Heart right ventricle (tissue), 16 donors: ENCODE results near the gene SMARCA2. TPM values are rescaled to one million over a fixed set of nuclear protein-coding genes. Genes with fewer than 3 reads are reported as not detected.

Source experiments
- ATAC-seq, 8 donors: fragments of 200-7000 bp; cut with Tn5 transposase; one replicate each; pipeline ENCODE4 v1.9.1; 2020; ENCODE audit warnings: mild to moderate bottlenecking in 8 of 8, moderate library complexity in 8 of 8, moderate number of reproducible peaks in 1 of 8
- DNase-seq, 2 donors: peaks; one replicate each; pipeline ENCODE4 v3.0.0-alpha.2; 2020
- H3K27ac ChIP-seq, 10 donors: fragments of 200-600 bp; sonication (generic) in 2 of 10; one replicate each; pipeline versions ENCODE4 v1.5.0 to v1.8.0; 2020 to 2022; ENCODE audit warnings: mild to moderate bottlenecking in 3 of 10
- H3K27me3 ChIP-seq, 7 donors: fragments of 200-600 bp; one replicate each; pipeline ENCODE4 v1.8.0; 2021 to 2022; ENCODE audit warnings: mild to moderate bottlenecking in 2 of 7
- H3K36me3 ChIP-seq, 9 donors: fragments of 200-600 bp; sonication (generic) in 1 of 9; one replicate each; pipeline versions ENCODE4 v1.5.0 to v1.8.0; 2020 to 2022; ENCODE audit warnings: mild to moderate bottlenecking in 2 of 9
- H3K4me1 ChIP-seq, 9 donors: fragments of 200-600 bp; sonication (generic) in 1 of 9; one replicate each; pipeline versions ENCODE4 v1.5.0 to v1.8.0; 2020 to 2022; ENCODE audit warnings: mild to moderate bottlenecking in 4 of 9
- H3K4me3 ChIP-seq, 10 donors: fragments of 200-600 bp; sonication (generic) in 2 of 10; one replicate each; pipeline versions ENCODE4 v1.5.0 to v1.8.0; 2020 to 2022; ENCODE audit warnings: mild to moderate bottlenecking in 7 of 10, moderate library complexity in 2 of 10
- H3K9me3 ChIP-seq, 11 donors: fragments of 200-600 bp in 10 of 11; sonication (generic) in 2 of 11; one replicate each; pipeline versions ENCODE4 v1.5.0 to v1.8.0; 2013 to 2022; ENCODE audit warnings: mild to moderate bottlenecking in 2 of 11, control low read depth in 1 of 11, moderate library complexity in 1 of 11
- CTCF ChIP-seq, 9 donors: fragments of 200-600 bp; sonication (generic) in 2 of 9; IDR thresholded peaks; one replicate each; pipeline versions ENCODE4 v1.5.0 to v1.8.0; 2021 to 2022; ENCODE audit warnings: antibody characterized with exemption in 9 of 9, mild to moderate bottlenecking in 5 of 9, moderate library complexity in 1 of 9
- WGBS, 2 donors: extraction: QIAGEN DNeasy Blood & Tissue Kit; methylation state at CpG; one replicate each; pipeline ENCODE4 v1.1.7; 2013; ENCODE audit warnings: inconsistent platforms in 1 of 2; 5-methylcytosine and 5-hydroxymethylcytosine counted together
- intact Hi-C, 10 donors: fragments of 100-400 bp; cut with DNase I; formaldehyde crosslinking; loops; one replicate each; pipeline versions ENCODE4 v1.11.1 to v1.14.2; 2022
- polyA plus RNA-seq, 2 donors: library from polyadenylated mRNA; stranded (reverse); fragments of 200-250 nt; gene quantifications; one replicate each; pipeline ENCODE4 v1.2.3, GENCODE V29; 2013
- total RNA-seq, 10 donors: library from RNA; stranded (reverse); fragmentation: NEBNext Ultra II Directional in 3 of 10; extraction: Animal tissue kit (Norgen Biotek cat#: 25700) in 3 of 10; gene quantifications; one replicate each; pipeline versions ENCODE4 v1.2.1 to v1.2.4, GENCODE V29; 2021 to 2023
- donor health status: Arrhythmogenic right ventricular cardiomyopathy.
- donor health status: ischemic (EF 13 %, LVEDD 7.1; RV severe dilation, severe dysfunction).
- donor health status: healthy with polysubstance abuse.
- donor health status: DM: no; HTN: yes; CAD: no.
- donor health status: DM: no; HTN: no; CAD: no.
- donor health status: ischemic (EF 25% LVEDD 6.9; RV normal size, moderate dysfunction).
- donor health status: ischemic (EF 25% LVEDD 5.7; RV mildly dilated, moderate dysfunction).
- donor health status: healthy.
- donor health status: DM: yes; HTN: yes; CAD: no.
- donor health status: Ischemic cardiomyopathy.
- donor health status: ischemic (EF 35%, LVEDD 5.7; RV mildly dilated, moderate dysfunction).
- donor health status: nonischemic (EF 11% LVEDD 7.7; RV severe dilation, severe dysfunction).
- donor health status: DM: yes; HTN: yes; CAD: no.
- donor health status: PGD.
- donor health status: ischemic (EF 29% LVEDD 5.4; RV normal size, mild dysfunction).
- donor health status: nonischemic (EF 23%, LVEDD 6.1; RV moderate dilation, normal function).

The SMARCA2 gene
- total and polyA plus RNA-seq, 12 donors = 26.5 to 140 (median 105) TPM

GRCh38 chr9:2024888-2025782 is 10.0 kb downstream of the SMARCA2 start:
- peaks cover 0 to 13% (median 0%) of the 10 kb centered on the region in 9 donors for H3K36me3 ChIP-seq
- H3K4me1 ChIP-seq = peaks cover 28 to 100% (median 92%) of the 10 kb centered on the region in 9 donors
- intact Hi-C loops = no loop called here
- WGBS, 2 donors = 25 to 26% methylated on average over 5 of the region's 5 CpGs
- peak overlapping the region; percentile 31 to 84 (median 64) for H3K27ac ChIP-seq
- no peaks in the 10 kb centered on the region for H3K9me3 ChIP-seq
- H3K27me3 ChIP-seq = no peaks in the 10 kb centered on the region
- no peak overlapping the region for H3K4me3 ChIP-seq
- peak in 6 of 8 donors; percentile 32 to 90 (median 60) for ATAC-seq
- TF ChIP-seq CTCF (IDR thresholded peaks at IDR 0.05) = no peak
- DNase-seq = no peak

GRCh38 chr9:2026220-2026997 is 11.3 kb downstream of the SMARCA2 start:
- DNase-seq = no peak
- peak overlapping the region; percentile 31 to 84 (median 68) for H3K27ac ChIP-seq
- H3K4me3 ChIP-seq = peak overlapping the region in 1 of 10 donors; percentile 3
- 59% methylated on average over 9 of the region's 9 CpGs for WGBS, 2 donors
- no peak for TF ChIP-seq CTCF (IDR thresholded peaks at IDR 0.05)
- H3K36me3 ChIP-seq = peaks cover 0 to 26% (median 0%) of the 10 kb centered on the region in 9 donors
- peak in 7 of 8 donors; percentile 19 to 83 (median 58) for ATAC-seq
- no peaks in the 10 kb centered on the region for H3K9me3 ChIP-seq
- no peaks in the 10 kb centered on the region for H3K27me3 ChIP-seq
- H3K4me1 ChIP-seq = peaks cover 28 to 99% (median 87%) of the 10 kb centered on the region in 9 donors
- intact Hi-C loops = no loop called here

GRCh38 chr9:2027543-2028160 is 12.5 kb downstream of the SMARCA2 start:
- DNase-seq = no peak
- peak overlapping the region in 8 of 10 donors; percentile 13 to 84 (median 69) for H3K27ac ChIP-seq
- peaks cover 27 to 98% (median 83%) of the 10 kb centered on the region in 9 donors for H3K4me1 ChIP-seq
- intact Hi-C loops = no loop called here
- no peaks in the 10 kb centered on the region for H3K9me3 ChIP-seq
- WGBS, 2 donors = 91 to 95% methylated on average over 5 of the region's 5 CpGs
- peaks cover 0 to 35% (median 0%) of the 10 kb centered on the region in 9 donors for H3K36me3 ChIP-seq
- H3K4me3 ChIP-seq = no peak overlapping the region
- H3K27me3 ChIP-seq = no peaks in the 10 kb centered on the region
- TF ChIP-seq CTCF (IDR thresholded peaks at IDR 0.05) = no peak
- ATAC-seq = no peak

GRCh38 chr9:2028888-2029287 is 13.7 kb downstream of the SMARCA2 start:
- WGBS, 2 donors = 83 to 88% methylated on average over 7 of the region's 7 CpGs
- no peak for ATAC-seq
- no peak overlapping the region for H3K4me3 ChIP-seq
- no peaks in the 10 kb centered on the region for H3K27me3 ChIP-seq
- no peak for TF ChIP-seq CTCF (IDR thresholded peaks at IDR 0.05)
- peaks cover 0 to 48% (median 12%) of the 10 kb centered on the region in 9 donors for H3K36me3 ChIP-seq
- H3K4me1 ChIP-seq = peaks cover 18 to 86% (median 71%) of the 10 kb centered on the region in 9 donors
- intact Hi-C loops = no loop called here
- no peak overlapping the region for H3K27ac ChIP-seq
- DNase-seq = no peak
- no peaks in the 10 kb centered on the region for H3K9me3 ChIP-seq
